GM18519 (cell line): ENCODE data around the gene LRRC38.
"Not testable (repeated sequence)": the region's sequence is repeated elsewhere in the genome, so short reads cannot be mapped to it uniquely, and the experiment has no call there.

Experiments used
- ATAC-seq: cut with Tn5 transposase; IDR thresholded peaks from one replicate; pipeline ENCODE4 v1.9.1; 2021; ENCODE audit warnings: mild to moderate bottlenecking, moderate library complexity; ENCODE audit not compliant: unreplicated experiment, low FRiP score

Gene LRRC38

GRCh38 chr1:13469343-13469742 lies 44.5 kb downstream of the LRRC38 start:
- ATAC-seq = no peak

GRCh38 chr1:13465515-13465914 lies 48.3 kb downstream of the LRRC38 start:
- no peak for ATAC-seq

GRCh38 chr1:13462682-13463081 lies 51.1 kb downstream of the LRRC38 start:
- no peak for ATAC-seq

- ATAC-seq = no peak
Measured at GRCh38 chr1:13461977-13462376, 51.8 kb downstream of the LRRC38 start.

GRCh38 chr1:13456904-13457532 lies 56.8 kb downstream of the LRRC38 start:
- ATAC-seq = no peak

- ATAC-seq = no peak
Measured at GRCh38 chr1:13451399-13451965, 62.3 kb downstream of the LRRC38 start.

GRCh38 chr1:13450204-13450603 lies 63.6 kb downstream of the LRRC38 start:
- no peak for ATAC-seq

GRCh38 chr1:13443335-13443979 lies 70.3 kb downstream of the LRRC38 start:
- no peak for ATAC-seq

- not testable (repeated sequence) for ATAC-seq
Measured at GRCh38 chr1:13439104-13439783, 74.6 kb downstream of the LRRC38 start.

GRCh38 chr1:13435458-13435857 lies 78.3 kb downstream of the LRRC38 start:
- no peak for ATAC-seq

GRCh38 chr1:13433694-13434358 lies 80.0 kb downstream of the LRRC38 start:
- ATAC-seq = not testable (repeated sequence)

GRCh38 chr1:13432251-13432650 lies 81.6 kb downstream of the LRRC38 start:
- ATAC-seq = no peak

GRCh38 chr1:13430495-13430894 lies 83.3 kb downstream of the LRRC38 start:
- ATAC-seq = no peak
